Stimulated activated CD4-positive, alpha-beta T cell treated with anti-CD3 and anti-CD28 coated beads, Interleukin-1b, Interleukin-23, amount 100 ng/mL, for 1 hour (primary cell): Measurements from ENCODE around the gene PIK3C2B.
"Not testable (repeated sequence)": the region's sequence is repeated elsewhere in the genome, so short reads cannot be mapped to it uniquely, and the experiment has no call there.

Experiments used
- DNase-seq, 2 donors: peaks; one replicate each; pipeline ENCODE4 v3.0.0-alpha.2; 2020; ENCODE audit warnings: low read depth in 2 of 2

The PIK3C2B gene

DNA sequence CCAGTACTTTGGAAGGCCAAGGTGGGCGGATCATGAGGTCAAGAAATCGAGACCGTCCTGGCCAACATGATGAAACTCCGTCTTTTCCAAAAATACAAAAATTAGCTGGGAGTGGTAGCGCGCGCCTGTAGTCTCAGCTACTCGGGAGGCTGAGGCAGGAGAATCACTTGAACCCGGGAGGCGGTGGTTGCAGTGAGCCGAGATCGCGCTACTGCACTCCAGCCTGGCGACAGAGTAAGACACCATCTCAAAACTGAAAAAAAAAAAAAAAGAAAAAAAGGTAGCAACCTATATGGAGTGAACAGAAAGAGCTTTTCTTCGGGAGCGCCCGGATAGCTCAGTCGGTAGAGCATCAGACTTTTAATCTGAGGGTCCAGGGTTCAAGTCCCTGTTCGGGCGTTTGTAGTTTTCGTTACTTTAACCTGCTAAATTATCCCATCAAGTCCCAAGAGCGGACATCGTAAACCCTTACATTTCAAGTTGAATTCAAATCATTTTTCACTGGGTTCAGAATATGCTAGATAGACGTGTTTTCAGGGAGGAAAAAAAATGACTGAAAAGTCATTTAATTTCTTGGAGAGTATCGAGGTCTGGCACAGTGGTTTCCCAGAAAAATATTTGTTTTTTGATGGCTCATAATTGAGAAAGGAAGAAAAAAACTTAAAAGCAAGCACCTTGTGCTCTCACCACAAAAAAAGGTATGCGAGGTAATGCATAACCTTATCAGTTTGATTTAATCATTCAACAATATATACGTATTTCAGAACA lies 11.8 kb upstream of the PIK3C2B start:
- peak; percentile 31 to 59 for DNase-seq

DNA sequence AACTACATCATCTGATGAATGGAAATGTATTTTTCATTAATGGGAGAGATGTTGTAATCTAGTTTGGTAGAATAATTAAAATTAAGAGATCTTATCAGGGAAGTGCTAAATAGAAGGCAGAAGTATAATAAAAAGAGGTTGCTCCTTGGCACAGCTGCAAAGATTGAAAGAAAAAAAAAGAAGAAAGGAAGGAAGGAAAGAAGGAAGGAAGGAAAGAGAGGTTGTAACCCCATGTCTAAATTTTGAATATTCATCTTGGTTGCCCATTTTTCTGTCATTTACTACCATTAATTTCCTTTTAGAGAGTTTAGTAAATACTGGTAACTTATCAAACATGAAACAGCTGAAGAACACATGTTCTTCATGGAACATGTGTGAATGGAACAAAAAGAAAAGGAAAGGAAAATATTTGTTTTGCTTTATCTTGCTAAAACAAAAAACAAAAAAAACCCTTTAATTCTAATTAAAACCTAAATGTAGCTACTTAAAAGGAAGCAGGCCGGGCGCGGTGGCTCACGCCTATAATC lies 11.1 kb upstream of the PIK3C2B start:
- DNase-seq, result no peak

DNA sequence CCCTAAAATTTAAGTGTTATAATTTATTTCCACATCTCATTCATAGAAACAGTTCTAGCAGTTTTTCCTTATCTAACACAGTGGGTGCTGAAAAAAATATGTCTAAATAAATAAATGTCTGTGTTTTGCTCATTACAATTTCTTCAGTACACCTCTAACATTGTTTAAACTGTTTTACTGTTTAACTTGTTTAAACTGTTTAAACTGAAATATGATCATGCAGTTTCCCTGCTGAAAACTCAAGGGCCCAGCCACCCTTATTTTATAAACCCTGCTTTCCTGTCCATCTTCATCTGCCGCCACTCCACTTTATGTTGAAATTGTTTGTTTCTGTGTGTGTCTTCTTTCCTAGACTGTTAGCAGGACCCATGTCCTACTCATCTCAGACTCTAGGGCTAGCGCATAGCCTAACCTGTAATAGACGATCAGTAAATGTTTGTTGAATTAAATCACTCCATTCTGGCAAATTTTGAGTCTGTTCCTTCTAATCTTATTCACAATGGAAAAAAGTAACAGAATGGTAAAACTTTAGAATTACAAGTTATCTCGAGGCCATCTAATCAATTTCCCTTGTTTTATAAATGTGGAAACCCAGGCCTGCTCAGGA lies 9.4 kb upstream of the PIK3C2B start:
- DNase-seq, result no peak

DNA sequence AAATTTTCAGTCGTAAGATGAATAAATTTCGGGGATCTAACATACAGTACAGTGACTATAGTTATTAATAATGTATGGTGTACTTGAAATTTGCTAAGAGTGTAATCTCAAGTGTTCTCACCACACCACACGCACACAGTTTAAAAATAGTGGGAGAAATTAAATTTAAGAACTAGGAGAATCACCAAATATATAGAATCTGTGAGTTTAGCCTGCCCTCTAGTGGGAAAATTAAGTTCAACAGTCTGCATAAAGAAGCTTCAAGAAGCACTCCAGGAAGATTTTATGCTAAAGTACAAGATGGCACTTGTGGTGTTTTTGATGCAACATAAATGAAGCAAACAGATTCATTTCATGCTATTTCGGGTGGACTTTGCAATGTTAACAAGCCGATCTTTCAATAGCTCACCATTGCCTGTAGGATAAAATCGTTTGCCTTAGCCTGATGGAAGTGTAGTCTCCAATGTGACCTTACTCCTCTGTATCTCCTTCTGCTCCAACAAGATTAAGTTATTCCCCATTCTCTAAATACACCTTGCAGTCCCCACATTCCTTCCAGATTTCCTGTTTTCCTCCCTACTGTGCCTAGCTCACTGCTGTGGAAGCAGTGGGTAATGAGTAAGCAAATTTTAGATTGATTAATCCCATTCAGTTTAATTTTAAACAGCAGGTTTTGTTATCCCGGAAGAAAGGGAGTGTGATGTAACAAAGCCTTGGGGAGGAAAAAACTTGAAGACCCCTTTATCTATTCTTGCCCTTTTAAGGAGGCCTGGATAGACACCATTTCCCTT lies 8.7 kb upstream of the PIK3C2B start:
- DNase-seq, result no peak

DNA sequence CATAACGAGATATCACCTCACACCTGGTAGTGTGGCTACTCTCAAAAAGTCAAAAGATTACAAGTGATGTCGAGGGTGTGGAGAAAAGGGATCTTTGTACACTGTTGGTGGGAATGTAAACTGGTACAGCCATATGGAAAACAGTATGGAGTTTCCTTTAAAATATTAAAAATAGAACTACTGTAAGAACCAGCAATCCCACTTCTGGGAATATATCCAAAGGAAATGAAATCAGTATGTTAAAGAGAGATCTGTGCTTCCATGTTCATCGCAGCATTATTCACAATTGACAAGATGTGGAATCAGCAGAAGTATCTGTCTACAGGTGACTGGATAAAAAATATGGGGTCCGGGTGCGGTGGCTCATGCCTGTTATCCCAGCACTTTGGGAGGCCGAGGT lies 7.6 kb upstream of the PIK3C2B start:
- DNase-seq, result no peak

DNA sequence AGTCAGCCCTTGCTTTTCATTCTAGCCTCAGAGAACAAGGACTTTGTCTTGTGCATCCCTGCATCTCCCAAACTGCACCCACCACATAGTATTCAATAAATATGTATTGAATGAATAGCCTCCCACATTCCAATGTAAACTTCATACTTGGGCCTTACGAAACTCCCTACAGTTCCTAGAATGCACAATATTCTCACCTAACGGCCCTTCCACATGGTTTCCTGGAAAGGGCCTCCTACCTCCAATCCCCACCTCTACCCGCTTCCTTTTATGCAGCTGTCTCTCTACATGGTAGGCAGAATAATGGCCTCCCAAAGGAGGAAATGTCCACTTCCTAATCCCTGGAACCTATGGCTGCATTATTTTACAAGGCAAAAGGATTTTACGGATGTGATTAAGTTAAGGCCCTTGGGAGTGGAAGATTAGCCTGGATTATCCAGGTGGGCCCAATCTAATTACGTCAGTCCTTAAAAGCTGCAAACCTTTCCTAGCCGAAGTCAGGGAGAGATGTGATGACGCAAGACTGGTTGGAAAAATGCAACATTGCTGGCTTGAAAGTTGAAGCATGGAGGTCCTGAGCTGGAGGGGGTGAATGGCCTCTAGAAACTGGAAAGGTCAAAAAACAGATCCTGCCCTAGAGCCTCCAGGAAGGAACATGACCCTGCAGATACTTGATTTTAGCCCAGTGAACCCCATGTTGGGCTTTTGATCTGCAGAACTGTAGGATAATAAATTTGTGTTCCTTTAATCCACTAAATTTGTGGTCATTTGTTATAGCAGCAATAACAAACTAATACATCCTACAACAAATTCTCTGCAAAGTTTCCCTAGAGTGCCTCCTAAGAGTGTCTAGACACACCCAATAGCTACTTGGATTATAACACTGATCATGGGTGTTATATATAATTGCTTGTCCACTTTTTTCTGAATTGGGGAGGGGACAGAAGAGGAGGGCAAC lies 5.2 kb upstream of the PIK3C2B start:
- no peak for DNase-seq

DNA sequence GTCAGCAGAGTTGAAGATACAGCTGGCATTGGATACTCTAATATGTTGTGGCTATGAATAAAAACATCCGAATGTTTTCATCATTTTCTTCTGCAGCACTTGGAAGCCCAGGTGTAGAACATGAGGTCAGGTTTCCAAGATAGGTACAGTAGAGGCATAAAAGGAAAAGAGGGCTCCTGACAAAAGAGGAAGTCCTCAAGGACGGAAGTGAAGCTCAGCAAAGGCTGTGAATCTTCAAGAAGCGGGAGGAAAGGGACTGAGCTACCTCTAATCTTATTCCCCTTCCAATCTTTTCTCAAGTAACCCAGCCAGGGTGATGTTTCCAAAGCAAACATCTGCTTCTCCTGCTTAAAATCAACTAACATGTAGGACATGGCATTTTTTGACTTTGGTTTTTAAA lies 4.4 kb upstream of the PIK3C2B start:
- DNase-seq, result no peak

DNA sequence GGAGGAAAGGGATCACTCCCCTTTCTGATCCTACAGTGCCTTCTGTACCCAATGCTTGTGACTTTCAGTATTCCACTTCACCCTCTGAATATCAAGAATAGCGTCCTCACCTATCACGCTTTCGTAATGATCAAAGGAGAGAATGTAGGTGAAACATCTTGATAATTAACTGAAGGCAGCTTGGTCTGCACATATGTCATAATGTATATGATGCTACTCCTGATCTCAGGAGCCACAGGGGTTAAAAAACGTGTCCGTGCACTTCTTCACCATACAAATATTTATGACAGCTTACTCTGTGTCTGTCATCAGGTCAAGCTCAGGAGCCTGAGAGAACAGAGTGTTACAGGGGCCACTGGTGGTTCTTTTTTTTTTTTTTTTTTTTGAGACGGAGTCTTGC lies 1.2 kb upstream of the PIK3C2B start:
- DNase-seq, result no peak

DNA sequence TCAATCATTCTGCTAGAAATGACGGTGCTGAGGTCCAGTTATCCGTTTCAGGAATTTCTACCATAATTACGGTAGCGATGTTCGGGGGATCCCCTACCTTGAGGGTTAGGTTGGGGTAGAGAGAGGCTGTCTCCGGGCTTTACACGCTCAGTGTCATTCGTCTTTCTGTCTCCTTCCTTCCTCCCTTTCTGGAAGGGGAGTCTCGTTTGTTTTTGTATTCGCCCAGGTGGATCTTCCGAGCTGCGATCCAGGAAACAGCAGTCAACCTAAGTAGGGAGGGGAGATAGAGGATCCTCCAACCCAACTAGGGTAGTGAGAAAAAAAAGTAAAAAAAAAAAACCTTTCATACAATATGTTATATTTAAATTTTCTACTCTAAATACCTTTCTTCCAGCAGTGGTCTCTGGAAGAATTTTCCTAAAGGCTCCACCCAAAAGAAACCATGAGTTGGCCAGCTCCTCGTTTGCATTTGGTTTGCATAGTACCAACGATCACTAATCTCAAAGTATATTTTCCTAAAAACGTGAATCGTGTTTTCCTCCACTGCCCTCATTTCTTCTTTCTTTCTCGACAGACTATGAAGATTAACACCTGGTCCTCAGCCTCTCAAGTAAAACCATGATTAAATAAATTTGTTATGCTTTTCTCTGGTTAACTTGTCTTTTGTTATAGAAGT lies 611 bp upstream of the PIK3C2B start:
- no peak for DNase-seq

DNA sequence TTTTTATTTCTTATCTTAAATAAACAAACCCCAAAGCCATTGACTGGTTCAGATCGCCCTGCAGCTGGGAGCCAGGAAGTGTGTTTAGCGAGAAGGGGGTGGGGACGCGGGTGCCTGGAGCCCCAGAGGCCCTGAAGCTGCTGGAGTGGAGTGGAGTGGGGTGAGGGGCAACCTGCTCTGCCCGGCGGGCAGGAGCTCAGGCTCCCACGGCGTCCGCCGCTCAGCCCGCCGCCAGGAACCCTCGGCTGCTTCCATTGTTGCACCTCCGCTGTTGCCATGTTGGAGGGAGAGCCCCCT lies 673 bp downstream of the PIK3C2B start:
- DNase-seq, result no peak

DNA sequence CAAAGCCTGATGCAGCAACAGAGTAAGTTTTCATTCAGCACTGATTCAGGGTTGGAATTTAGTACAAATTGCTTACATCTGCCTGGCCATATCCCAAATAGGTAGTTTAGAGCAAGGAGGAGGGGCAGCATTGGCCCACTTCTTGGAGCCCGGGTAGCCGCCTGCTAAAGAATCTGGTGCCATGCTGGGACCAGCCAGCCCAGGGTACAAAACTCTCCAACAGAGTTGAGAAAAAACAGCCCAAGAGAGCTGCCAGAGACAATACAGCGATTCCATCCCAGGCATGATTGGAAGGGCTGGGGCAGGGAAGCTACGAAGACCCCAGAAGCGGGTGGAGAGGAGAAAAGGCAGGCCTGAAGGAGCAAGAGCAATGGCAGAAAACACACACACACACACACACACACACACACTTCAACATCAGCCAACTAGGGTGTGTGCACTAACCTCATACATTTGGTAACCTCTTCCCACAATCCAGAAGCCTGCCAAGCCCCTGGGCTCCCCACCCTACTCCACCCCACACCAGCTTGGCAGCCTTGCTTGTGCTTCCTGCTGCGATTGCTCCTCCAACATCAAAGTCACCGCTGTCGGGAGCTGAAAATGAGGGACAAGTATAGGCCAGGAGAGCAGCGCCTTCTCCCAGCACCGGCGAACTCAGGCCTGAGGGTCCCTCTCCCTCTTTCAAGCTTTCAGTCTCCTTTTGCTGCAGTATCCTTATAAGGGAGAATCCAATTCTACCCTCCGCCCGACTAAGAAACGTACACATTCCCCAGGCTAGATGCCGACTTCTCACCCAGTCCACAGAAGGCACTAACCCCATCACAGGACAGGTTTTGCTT lies 1.2 kb downstream of the PIK3C2B start:
- DNase-seq, result no peak

DNA sequence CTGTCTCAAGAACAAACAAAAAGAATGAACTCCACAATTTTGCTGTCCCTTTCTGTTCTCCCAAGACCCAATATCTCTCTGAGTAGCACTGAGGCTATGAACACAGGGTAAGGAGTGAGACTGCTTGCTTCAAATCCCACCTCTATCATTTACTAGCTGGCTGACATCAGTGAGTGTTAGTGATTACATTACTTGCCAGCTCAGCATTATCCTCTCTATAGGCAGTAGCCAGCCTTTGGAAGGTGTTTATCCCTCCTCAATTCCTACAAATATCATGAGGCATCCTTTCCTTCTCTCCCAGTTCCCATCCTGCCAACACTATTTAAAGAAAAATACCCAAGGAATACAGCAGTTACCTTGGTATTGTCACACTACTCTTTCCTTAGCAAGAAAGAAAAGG lies 3.0 kb downstream of the PIK3C2B start:
- DNase-seq, result no peak

DNA sequence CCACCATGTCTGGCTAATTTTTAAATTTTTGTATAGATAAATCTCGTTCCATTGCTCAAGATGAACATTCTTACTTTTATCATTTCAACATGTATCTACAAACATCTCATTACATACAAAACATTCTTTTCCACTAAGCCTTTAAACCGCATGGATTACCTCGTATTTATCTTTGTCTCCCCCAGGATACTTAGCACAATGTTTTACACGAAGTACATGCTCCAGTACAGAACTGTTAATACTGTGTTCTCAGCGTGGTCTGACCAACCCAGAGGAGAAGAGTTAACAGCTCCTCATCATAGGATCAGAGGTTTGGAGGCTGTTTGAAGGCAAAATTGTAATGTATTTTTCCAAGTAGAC lies 7.4 kb downstream of the PIK3C2B start:
- no peak for DNase-seq

DNA sequence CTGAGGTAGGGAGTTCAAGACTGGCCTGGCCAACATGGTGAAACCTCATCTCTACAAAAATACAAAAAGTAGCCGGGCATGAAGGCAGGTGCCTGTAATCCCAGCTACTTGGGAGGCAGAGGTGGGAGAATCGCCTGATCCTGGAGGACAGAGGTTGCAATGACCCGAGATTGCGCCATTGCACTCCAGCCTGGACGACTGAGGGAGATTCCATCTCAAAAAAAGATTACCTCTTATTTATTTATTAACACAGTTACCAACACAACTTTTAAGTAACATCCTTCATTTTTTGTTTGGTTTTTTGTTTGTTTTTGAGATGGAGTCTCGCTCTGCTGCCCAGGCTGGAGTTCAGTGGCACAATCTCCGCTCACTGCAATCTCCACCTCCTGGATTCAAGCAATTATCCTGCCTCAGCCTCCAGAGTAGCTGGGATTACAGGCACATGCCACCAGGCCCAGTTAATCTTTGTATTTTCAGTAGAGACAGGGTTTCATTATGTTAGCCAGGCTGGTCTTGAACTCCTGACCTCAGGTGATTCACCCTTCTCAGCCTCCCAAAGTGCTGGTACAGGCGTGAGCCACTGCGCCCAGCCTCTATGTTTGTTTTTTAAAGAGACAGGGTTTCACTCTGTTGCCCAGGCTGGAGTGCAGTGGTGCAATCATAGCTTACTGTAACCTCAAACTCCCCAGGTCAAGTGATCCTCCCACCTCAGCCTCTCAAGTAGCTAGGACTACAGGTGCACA lies 7.9 kb downstream of the PIK3C2B start:
- DNase-seq, result not testable (repeated sequence)

DNA sequence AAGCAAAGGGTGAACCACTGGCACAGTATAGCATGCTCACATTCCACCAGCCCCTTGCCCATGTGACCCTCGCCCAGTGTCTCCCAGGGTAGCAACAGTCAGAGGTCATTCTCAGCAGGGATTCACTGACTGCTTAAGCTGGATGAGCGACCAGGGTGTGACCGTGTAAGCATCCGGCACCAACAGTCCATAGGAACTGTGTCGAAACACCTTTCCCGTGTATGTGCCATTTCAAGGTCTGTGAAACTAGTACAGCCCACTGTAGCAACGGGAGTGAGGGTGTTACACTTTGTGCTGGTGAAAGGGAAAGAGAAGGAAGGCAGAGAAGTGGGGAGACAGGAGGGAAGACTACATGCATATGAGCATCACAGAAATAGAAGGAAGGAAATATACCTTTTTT lies 10.8 kb downstream of the PIK3C2B start:
- DNase-seq, result no peak

DNA sequence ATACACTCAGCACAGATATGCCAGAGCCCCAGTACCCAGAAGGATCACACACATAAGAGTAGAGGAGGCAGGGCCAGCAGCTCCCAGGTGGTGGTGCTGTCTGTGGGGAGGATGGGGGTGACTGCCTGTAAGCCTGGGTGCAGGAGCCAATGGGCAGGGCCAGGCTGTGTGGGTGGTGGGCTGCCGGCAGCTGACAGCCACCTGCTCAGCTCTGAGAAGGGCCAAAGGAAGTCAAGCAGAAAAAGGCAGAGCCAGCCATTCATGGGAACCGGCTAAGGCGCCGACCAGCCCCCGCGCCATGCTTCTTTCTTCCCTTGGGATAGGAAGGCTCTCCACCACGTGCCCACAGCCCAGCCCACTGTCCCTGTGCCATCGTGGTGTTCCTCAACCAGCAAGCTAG lies 14.1 kb downstream of the PIK3C2B start:
- no peak for DNase-seq

DNA sequence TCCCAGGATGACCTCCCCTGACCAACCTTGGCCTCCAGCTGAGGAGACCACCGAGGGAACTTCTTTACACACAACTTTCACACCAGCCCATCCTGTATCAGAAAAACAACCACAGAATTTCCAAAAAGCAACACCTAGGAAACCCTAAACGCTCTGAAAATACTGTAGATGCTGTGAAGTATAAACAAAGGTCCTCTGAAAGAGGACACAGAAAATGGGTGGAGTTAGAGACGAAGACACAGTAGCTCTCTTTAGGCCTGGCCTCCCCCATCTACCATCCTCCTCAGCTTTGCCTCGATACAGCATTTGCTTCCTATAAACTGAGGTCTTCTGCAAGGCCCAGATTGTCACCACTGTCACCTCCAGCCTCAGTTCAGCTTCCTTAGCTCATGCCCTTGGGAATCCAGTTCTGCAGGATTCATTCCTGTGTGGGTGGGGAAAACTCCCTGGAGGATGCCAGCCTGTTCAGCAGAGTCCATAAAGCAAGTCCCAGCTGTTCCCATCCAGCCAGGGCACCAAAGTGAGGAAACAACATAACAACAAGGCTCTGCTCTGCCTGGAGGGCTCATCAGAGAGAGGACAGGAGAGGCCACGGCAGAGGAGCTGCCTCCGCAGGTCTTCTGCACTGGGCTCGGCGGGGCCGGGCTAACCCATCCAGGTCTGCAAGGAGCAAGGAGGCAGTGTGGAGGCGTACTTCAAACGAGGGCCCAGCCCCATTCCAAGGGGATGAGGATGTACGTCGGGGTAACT lies 15.0 kb downstream of the PIK3C2B start:
- DNase-seq, result no peak

DNA sequence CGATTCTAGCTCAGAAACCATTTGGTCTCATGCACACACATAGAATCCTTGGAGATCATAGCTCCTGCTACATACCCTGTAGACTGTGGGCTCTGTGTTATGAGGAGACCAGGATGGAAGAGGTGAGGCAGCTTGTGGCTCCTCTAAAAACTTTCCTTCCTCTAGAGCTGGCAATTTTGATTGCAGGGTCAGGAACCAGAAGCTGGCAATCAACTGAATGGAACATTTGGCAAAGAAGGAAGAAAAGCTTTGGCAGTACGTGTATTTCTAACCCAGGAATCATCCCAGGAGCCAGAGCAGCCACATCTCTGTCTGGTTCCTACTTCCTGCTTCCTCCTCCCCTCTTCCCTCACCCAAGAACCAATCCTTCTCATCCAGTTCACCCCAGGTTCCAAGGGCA lies 15.7 kb downstream of the PIK3C2B start:
- DNase-seq, result no peak
